HepG2 (cell line): ENCODE measurements around the gene OTUD7B. TPM values are rescaled to one million over a fixed set of nuclear protein-coding genes. Genes with fewer than 3 reads are reported as not detected.
A peak's percentile ranks its signal among the peaks of the same experiment; 100 is the strongest.

Experiments
- ATF7-NPFF ChIP-seq: sonication (generic); formaldehyde crosslinking; IDR thresholded peaks from 2 replicates; pipeline ENCODE4 v1.8.1; 2023; ENCODE audit warnings: mild to moderate bottlenecking, low read depth, missing genetic modification reagents, moderate library complexity
- BORCS8-MEF2B ChIP-seq: sonication (generic); formaldehyde crosslinking; IDR thresholded peaks from 2 replicates; pipeline ENCODE4 v1.8.0; 2022; ENCODE audit warnings: mild to moderate bottlenecking, missing genetic modification reagents
- CERS6 ChIP-seq: sonication (generic); formaldehyde crosslinking; IDR thresholded peaks from 2 replicates; pipeline ENCODE4 v1.5.0; 2020; ENCODE audit warnings: missing genetic modification reagents
- EZH2 ChIP-seq: conservative IDR thresholded peaks from 2 replicates; pipeline ENCODE4 v1.6.1; 2012; ENCODE audit warnings: mild to moderate bottlenecking, low read depth, low read length, moderate library complexity
- HMG20A ChIP-seq: IDR thresholded peaks from 2 replicates; pipeline ENCODE4 v1.6.1; 2016; ENCODE audit warnings: borderline replicate concordance
- HNF4A ChIP-seq: sonication (generic); formaldehyde crosslinking; IDR thresholded peaks from 2 replicates; pipeline ENCODE4 v1.4.0; 2020; ENCODE audit warnings: missing genetic modification reagents
- HNRNPL ChIP-seq: fragments of 200-400 bp; formaldehyde crosslinking; IDR thresholded peaks from 2 replicates; pipeline ENCODE4 v1.6.1; 2017; ENCODE audit warnings: mild to moderate bottlenecking, low read depth, low read length
- HOXA5 ChIP-seq: sonication (generic); formaldehyde crosslinking; IDR thresholded peaks from 2 replicates; pipeline ENCODE4 v1.4.0; 2020; ENCODE audit warnings: missing genetic modification reagents
- JDP2 ChIP-seq: sonication (generic); formaldehyde crosslinking; IDR thresholded peaks from 2 replicates; pipeline ENCODE4 v1.8.1; 2022; ENCODE audit warnings: missing genetic modification reagents, borderline replicate concordance
- KDM5A ChIP-seq: fragments of 200-600 bp; sonication (generic); IDR thresholded peaks from 2 replicates; pipeline ENCODE4 v1.7.0; 2018; ENCODE audit warnings: antibody characterized with exemption, mild to moderate bottlenecking, low read length, borderline replicate concordance
- MBNL3 ChIP-seq: fragments of 250-450 bp; sonication (Bioruptor Pico); conservative IDR thresholded peaks from 2 replicates; pipeline ENCODE4 v1.8.0; 2022; ENCODE audit warnings: mild to moderate bottlenecking, inconsistent platforms
- MIXL1 ChIP-seq: IDR thresholded peaks from 2 replicates; pipeline ENCODE4 v1.6.1; 2016
- PAWR ChIP-seq: sonication (generic); formaldehyde crosslinking; IDR thresholded peaks from 2 replicates; pipeline ENCODE4 v1.4.0; 2020; ENCODE audit warnings: missing genetic modification reagents, mild to moderate bottlenecking, borderline replicate concordance
- PHB2 ChIP-seq: fragments of 450-650 bp; IDR thresholded peaks from 2 replicates; pipeline ENCODE4 v1.6.1; 2018; ENCODE audit not compliant: partially characterized antibody
- SMC3 ChIP-seq: IDR thresholded peaks from 2 replicates; pipeline ENCODE4 v1.6.1; 2011; ENCODE audit warnings: low read length, improper control_type of control experiment
- SNAI1 ChIP-seq: sonication (generic); formaldehyde crosslinking; IDR thresholded peaks from 2 replicates; pipeline ENCODE4 v1.5.0; 2020; ENCODE audit warnings: mild to moderate bottlenecking, missing genetic modification reagents, borderline replicate concordance
- TBP ChIP-seq: sonication (generic); formaldehyde crosslinking; IDR thresholded peaks from 2 replicates; pipeline ENCODE4 v1.5.0; 2020; ENCODE audit warnings: missing genetic modification reagents
- TFE3 ChIP-seq: IDR thresholded peaks from 2 replicates; pipeline ENCODE4 v1.6.1; 2016
- ZFP41 ChIP-seq: sonication (generic); formaldehyde crosslinking; IDR thresholded peaks from 2 replicates; pipeline ENCODE4 v1.4.0; 2020; ENCODE audit warnings: mild to moderate bottlenecking, missing genetic modification reagents, borderline replicate concordance
- ZMYM4 ChIP-seq: sonication (generic); formaldehyde crosslinking; IDR thresholded peaks from 2 replicates; pipeline ENCODE4 v1.8.1; 2023; ENCODE audit warnings: mild to moderate bottlenecking, missing genetic modification reagents
- ZNF136 ChIP-seq: sonication (generic); formaldehyde crosslinking; IDR thresholded peaks from 2 replicates; pipeline ENCODE4 v1.8.1; 2022; ENCODE audit warnings: low read depth, mild to moderate bottlenecking, moderate library complexity, missing genetic modification reagents
- ZNF160 ChIP-seq: sonication (generic); formaldehyde crosslinking; IDR thresholded peaks from 2 replicates; pipeline ENCODE4 v1.8.0; 2022; ENCODE audit warnings: mild to moderate bottlenecking, inconsistent platforms, missing genetic modification reagents
- ZNF33A ChIP-seq: sonication (generic); formaldehyde crosslinking; IDR thresholded peaks from 2 replicates; pipeline ENCODE4 v1.5.1; 2020; ENCODE audit warnings: missing genetic modification reagents, mild to moderate bottlenecking, moderate library complexity, borderline replicate concordance
- ZNF510 ChIP-seq: sonication (generic); formaldehyde crosslinking; IDR thresholded peaks from 2 replicates; pipeline ENCODE4 v1.4.0; 2020; ENCODE audit warnings: low read depth, mild to moderate bottlenecking, missing genetic modification reagents
- polyA plus RNA-seq, 8 experiments: library from polyadenylated mRNA; depleted of rRNA in 3 of 8; stranded (reverse) in 7 of 8; unstranded in 1 of 8; fragments of >200 nt; fragmentation: Illumina TruSeq in 4 of 8; extraction: Trizol in 4 of 8; gene quantifications; 2 replicates each; pipeline versions ENCODE4 v1.2.1 to v1.2.3, GENCODE V29; 2011 to 2016; ENCODE audit warnings: low read depth in 4 of 8, missing spikeins in 1 of 8, mixed read lengths in 1 of 8; ENCODE audit not compliant: insufficient read depth in 1 of 8
- total RNA-seq, 5 experiments: library from RNA; depleted of rRNA; stranded (reverse); fragments of >200 nt; fragmentation: Illumina TruSeq; extraction: Trizol; gene quantifications; 2 replicates each; pipeline ENCODE4 v1.2.3, GENCODE V29; 2016; ENCODE audit warnings: low read depth in 1 of 5
- TF ChIP-seq, protein P1 (sequence below): IDR thresholded peaks from 2 replicates; pipeline ENCODE4 v1.6.1; 2016; ENCODE audit warnings: missing compliant biosample characterization, missing genetic modification reagents, borderline replicate concordance
- TF ChIP-seq, protein P2 (sequence below): sonication (generic); formaldehyde crosslinking; IDR thresholded peaks from 2 replicates; pipeline ENCODE4 v1.4.0; 2020; ENCODE audit warnings: missing genetic modification reagents

OTUD7B gene
- total and polyA plus RNA-seq, 2 of the 13 experiments (the other 11 are each of a cell fraction or from before 2014, with no cell fraction given), result 5.1 to 11.2 TPM

GRCh38 chr1:150010393-150011115 lies at the start of gene OTUD7B (continued):
- TF ChIP-seq JDP2 (CRISPR knock-in tag), result no peak
- TF ChIP-seq HNRNPL, result peak; percentile 73; the same call in 1 of the 2 replicates
- TF ChIP-seq, protein P1, sequence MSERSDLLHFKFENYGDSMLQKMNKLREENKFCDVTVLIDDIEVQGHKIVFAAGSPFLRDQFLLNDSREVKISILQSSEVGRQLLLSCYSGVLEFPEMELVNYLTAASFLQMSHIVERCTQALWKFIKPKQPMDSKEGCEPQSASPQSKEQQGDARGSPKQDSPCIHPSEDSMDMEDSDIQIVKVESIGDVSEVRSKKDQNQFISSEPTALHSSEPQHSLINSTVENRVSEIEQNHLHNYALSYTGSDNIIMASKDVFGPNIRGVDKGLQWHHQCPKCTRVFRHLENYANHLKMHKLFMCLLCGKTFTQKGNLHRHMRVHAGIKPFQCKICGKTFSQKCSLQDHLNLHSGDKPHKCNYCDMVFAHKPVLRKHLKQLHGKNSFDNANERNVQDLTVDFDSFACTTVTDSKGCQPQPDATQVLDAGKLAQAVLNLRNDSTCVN (CRISPR knock-in tag), result peak; percentile 98
- no peak for TF ChIP-seq SMC3
- TF ChIP-seq HOXA5 (CRISPR knock-in tag), result peak; percentile 72
- TF ChIP-seq ZNF510 (CRISPR knock-in tag), result peak; percentile 95; the same call in 1 of the 2 replicates
- TF ChIP-seq ATF7-NPFF (CRISPR knock-in tag), result peak; percentile 73; the same call in 1 of the 2 replicates
- no peak for TF ChIP-seq ZNF33A (CRISPR knock-in tag)
- TF ChIP-seq PHB2, result no peak
- 0 out of 2 replicates have a peak, but pooled peaks have one; percentile 56 for TF ChIP-seq SNAI1
- TF ChIP-seq ZFP41 (CRISPR knock-in tag), result no peak
- no peak for TF ChIP-seq MBNL3
- TF ChIP-seq HMG20A (CRISPR knock-in tag), result 0 out of 2 replicates have a peak, but pooled peaks have one; percentile 32
- TF ChIP-seq EZH2, result no peak
- TF ChIP-seq CERS6 (CRISPR knock-in tag), result no peak
- TF ChIP-seq BORCS8-MEF2B, result peak; percentile 71; the same call in 1 of the 2 replicates
- no peak for TF ChIP-seq ZNF160 (CRISPR knock-in tag)
- TF ChIP-seq, protein P2, sequence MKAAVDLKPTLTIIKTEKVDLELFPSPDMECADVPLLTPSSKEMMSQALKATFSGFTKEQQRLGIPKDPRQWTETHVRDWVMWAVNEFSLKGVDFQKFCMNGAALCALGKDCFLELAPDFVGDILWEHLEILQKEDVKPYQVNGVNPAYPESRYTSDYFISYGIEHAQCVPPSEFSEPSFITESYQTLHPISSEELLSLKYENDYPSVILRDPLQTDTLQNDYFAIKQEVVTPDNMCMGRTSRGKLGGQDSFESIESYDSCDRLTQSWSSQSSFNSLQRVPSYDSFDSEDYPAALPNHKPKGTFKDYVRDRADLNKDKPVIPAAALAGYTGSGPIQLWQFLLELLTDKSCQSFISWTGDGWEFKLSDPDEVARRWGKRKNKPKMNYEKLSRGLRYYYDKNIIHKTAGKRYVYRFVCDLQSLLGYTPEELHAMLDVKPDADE (CRISPR knock-in tag), result no peak
- TF ChIP-seq PAWR, result 0 out of 2 replicates have a peak, but pooled peaks have one; percentile 51
- TF ChIP-seq MIXL1 (CRISPR knock-in tag), result no peak
- peak; percentile 75 for TF ChIP-seq TFE3 (CRISPR knock-in tag)
- peak; percentile 74; the same call in 1 of the 2 replicates for TF ChIP-seq ZMYM4 (CRISPR knock-in tag)
- peak; percentile 45 for TF ChIP-seq HNF4A (CRISPR knock-in tag)
- TF ChIP-seq ZNF136, result peak; percentile 68; the same call in 1 of the 2 replicates
- peak; percentile 90 for TF ChIP-seq KDM5A
- no peak for TF ChIP-seq TBP (CRISPR knock-in tag)
